Measurements from ENCODE around the gene TSHZ1. TPM values are rescaled to one million over a fixed set of nuclear protein-coding genes. Genes with fewer than 3 reads are reported as not detected.

TSHZ1 gene, protein sequence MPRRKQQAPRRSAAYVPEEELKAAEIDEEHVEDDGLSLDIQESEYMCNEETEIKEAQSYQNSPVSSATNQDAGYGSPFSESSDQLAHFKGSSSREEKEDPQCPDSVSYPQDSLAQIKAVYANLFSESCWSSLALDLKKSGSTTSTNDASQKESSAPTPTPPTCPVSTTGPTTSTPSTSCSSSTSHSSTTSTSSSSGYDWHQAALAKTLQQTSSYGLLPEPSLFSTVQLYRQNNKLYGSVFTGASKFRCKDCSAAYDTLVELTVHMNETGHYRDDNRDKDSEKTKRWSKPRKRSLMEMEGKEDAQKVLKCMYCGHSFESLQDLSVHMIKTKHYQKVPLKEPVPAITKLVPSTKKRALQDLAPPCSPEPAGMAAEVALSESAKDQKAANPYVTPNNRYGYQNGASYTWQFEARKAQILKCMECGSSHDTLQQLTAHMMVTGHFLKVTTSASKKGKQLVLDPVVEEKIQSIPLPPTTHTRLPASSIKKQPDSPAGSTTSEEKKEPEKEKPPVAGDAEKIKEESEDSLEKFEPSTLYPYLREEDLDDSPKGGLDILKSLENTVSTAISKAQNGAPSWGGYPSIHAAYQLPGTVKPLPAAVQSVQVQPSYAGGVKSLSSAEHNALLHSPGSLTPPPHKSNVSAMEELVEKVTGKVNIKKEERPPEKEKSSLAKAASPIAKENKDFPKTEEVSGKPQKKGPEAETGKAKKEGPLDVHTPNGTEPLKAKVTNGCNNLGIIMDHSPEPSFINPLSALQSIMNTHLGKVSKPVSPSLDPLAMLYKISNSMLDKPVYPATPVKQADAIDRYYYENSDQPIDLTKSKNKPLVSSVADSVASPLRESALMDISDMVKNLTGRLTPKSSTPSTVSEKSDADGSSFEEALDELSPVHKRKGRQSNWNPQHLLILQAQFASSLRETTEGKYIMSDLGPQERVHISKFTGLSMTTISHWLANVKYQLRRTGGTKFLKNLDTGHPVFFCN (N-terminal part only)
- 10 to 100 TPM; 22.7 to 66.6 (median 36.9) TPM for total RNA-seq
- long read RNA-seq, donor 1, full-length matches to known transcripts: 63 of 65 reads
- long read RNA-seq, donor 1, partial matches to known transcripts: 0 of 65 reads
- long read RNA-seq, donor 1, other reads (novel, unspliced or antisense): 2 of 65 reads
- long read RNA-seq, donor 2, full-length matches to known transcripts: 5 of 5 reads
- long read RNA-seq, donor 2, partial matches to known transcripts: 0 of 5 reads
- long read RNA-seq, donor 2, other reads (novel, unspliced or antisense): 0 of 5 reads

DNA sequence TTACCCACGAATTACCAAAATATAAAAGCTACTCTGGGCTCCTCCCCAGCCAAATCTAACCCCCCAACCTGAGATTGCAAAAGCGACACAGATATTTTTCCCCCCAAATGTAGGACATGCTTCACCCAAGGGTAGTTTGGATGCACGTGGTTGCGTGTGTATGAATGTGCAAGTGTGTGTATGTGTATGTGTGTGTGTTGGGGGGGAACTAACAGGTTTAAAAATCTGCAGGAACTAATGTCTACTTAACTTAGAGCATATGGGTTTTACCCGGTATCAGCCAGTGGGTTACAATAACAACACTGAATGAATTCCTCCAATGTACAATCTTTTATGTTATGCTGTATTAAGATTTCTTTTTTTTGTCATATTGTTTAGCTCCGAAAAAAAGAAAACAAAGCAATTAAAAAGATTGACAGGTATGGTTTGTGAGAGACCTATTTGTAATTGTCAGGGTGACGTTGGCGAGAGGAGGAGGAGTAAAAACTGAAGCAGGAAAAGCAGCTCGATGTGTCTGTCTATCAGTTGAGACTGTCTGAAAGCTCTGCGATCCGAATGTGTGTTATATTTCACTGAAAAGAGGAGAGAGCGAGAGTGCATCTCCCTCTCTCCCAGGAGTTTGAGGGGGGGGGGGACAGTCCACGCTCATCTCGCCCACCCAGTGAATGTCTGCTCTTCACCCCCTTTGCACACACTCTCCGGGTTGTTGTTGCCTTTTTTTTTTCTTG is at the start of gene TSHZ1:
Gene TSHZ1, plus strand, starts transcription at position 524 of the 728 bp plus-strand sequence. CDS start 1,080 bp downstream, outside the sequence.
- ATAC-seq: peak; percentile 57
- Histone ChIP-seq H3K36me3 (ENCODE audit: low read depth) (no peaks in the 10 kb centered on the region), H3K4me3 (peak within 1 kb of the TSS; percentile 86), H3K9me3 (no peaks in the 10 kb centered on the region), H3K4me1 (ENCODE audit: low read depth) (peaks cover 43% of the 10 kb centered on the region)
- peak in 1 of 3 donors; percentile 93 for DNase-seq
- TF ChIP-seq, protein P1, sequence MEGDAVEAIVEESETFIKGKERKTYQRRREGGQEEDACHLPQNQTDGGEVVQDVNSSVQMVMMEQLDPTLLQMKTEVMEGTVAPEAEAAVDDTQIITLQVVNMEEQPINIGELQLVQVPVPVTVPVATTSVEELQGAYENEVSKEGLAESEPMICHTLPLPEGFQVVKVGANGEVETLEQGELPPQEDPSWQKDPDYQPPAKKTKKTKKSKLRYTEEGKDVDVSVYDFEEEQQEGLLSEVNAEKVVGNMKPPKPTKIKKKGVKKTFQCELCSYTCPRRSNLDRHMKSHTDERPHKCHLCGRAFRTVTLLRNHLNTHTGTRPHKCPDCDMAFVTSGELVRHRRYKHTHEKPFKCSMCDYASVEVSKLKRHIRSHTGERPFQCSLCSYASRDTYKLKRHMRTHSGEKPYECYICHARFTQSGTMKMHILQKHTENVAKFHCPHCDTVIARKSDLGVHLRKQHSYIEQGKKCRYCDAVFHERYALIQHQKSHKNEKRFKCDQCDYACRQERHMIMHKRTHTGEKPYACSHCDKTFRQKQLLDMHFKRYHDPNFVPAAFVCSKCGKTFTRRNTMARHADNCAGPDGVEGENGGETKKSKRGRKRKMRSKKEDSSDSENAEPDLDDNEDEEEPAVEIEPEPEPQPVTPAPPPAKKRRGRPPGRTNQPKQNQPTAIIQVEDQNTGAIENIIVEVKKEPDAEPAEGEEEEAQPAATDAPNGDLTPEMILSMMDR (IDR thresholded peaks at IDR 0.05): no peak
- intact Hi-C loops (cut with DNase I, micrococcal nuclease): no loop called here

DNA sequence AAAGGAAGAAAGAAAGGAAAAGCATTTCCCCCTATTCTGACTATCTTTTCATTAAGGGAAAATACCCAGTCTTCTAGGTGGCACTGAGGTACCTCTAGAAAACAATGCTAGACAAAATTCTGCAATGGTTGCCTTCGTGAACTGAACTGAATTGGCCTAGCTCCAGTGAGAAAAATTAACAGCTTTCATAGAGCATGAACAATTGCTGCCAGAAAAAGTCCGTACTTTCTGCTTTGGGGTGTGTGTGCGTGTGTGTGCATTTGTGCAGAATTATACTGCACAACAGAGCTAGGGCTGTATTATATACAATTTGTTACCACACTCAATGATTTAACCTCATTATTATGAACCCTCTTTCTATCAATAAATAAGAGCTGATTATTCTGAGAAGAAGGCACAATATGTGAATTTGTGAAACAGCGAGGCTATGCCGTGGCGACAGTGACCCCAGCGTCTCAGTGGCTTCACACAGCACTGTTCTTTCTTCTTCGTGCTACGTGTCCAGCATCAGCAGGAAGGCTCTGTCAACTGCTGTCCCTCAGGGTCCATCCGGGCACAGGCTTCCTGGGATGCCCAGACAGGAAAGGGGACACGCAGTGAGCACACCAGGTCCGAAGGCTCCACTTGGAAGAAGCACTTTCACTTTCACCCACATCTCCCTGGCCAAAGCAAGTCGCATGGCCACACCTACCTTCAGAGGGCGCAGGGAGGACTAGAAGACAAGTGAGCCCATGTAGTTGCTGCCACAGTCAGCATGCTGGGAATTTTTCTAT is 49.2 kb upstream of the TSHZ1 start:
- ATAC-seq (peak; percentile 93), DNase-seq (peak in 2 of 3 donors; percentile 65 to 66)
- TF ChIP-seq, protein P1 (IDR thresholded peaks at IDR 0.05): no peak
- no peaks in the 10 kb centered on the region for H3K36me3 ChIP-seq (ENCODE audit: low read depth)
- intact Hi-C loops (cut with DNase I, micrococcal nuclease): no loop called here
- H3K9me3 ChIP-seq: no peaks in the 10 kb centered on the region
- H3K4me3 ChIP-seq: no peak overlapping the region
- H3K4me1 ChIP-seq (ENCODE audit: low read depth): no peaks in the 10 kb centered on the region

- H3K36me3 ChIP-seq (ENCODE audit: low read depth): no peaks in the 10 kb centered on the region
- ATAC-seq: no peak
- no peak for DNase-seq
- TF ChIP-seq, protein P1 (IDR thresholded peaks at IDR 0.05): no peak
- intact Hi-C loops (cut with DNase I, micrococcal nuclease): no loop called here
- no peaks in the 10 kb centered on the region for H3K9me3 ChIP-seq
- H3K4me1 ChIP-seq (ENCODE audit: low read depth): no peaks in the 10 kb centered on the region
- H3K4me3 ChIP-seq: no peak overlapping the region
Measured at GRCh38 chr18:75162467-75162866, 48.1 kb upstream of the TSHZ1 start.

- TF ChIP-seq, protein P1 (IDR thresholded peaks at IDR 0.05): no peak
- H3K4me3 ChIP-seq: no peak overlapping the region
- no peaks in the 10 kb centered on the region for H3K4me1 ChIP-seq (ENCODE audit: low read depth)
- intact Hi-C loops (cut with DNase I, micrococcal nuclease): no loop called here
- H3K9me3 ChIP-seq: no peaks in the 10 kb centered on the region
- no peaks in the 10 kb centered on the region for H3K36me3 ChIP-seq (ENCODE audit: low read depth)
- no peak for DNase-seq
- ATAC-seq: no peak
Measured at GRCh38 chr18:75162978-75163377, 47.6 kb upstream of the TSHZ1 start.

Data from mucosa of descending colon (tissue), 3 donors.